ENCODE data around the gene RAB7B. TPM values are rescaled to one million over a fixed set of nuclear protein-coding genes. Genes with fewer than 3 reads are reported as not detected.
"Not testable (repeated sequence)": the region's sequence is repeated elsewhere in the genome, so short reads cannot be mapped to it uniquely, and the experiment has no call there.

Gene RAB7B, protein sequence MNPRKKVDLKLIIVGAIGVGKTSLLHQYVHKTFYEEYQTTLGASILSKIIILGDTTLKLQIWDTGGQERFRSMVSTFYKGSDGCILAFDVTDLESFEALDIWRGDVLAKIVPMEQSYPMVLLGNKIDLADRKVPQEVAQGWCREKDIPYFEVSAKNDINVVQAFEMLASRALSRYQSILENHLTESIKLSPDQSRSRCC
- 10 to 100 TPM; 16.1 to 17.5 TPM for total RNA-seq

GRCh38 chr1:206002871-206003801 lies at the start of gene RAB7B:
Gene RAB7B, minus strand, starts transcription at chr1:206003395. Its CDS starts 9,260 bp downstream, at chr1:205994135.
- WGBS: 19% methylated on average over 11 of the region's 12 CpGs
- no peaks in the 10 kb centered on the region for H3K36me3 ChIP-seq
- H3K4me1 ChIP-seq (replicated peaks): no peaks in the 10 kb centered on the region
- no peaks in the 10 kb centered on the region for H3K27me3 ChIP-seq (replicated peaks; ENCODE audit: insufficient read depth)
- intact Hi-C loops (cut with DNase I): no loop called here
- peak; percentile 61 for DNase-seq (ENCODE audit: low spot score)
- H3K9me3 ChIP-seq: no peaks in the 10 kb centered on the region
- no peak for TF ChIP-seq CTCF (IDR thresholded peaks at IDR 0.05)
- TF ChIP-seq POLR2A (IDR thresholded peaks at IDR 0.05): no peak
- peak; percentile 49 for TF ChIP-seq POLR2AphosphoS5 (IDR thresholded peaks at IDR 0.05)
- peak within 1 kb of the TSS in 1 of 2 donors; percentile 69 for H3K27ac ChIP-seq
- peak within 1 kb of the TSS; percentile 8 to 13 for H3K4me3 ChIP-seq

DNA sequence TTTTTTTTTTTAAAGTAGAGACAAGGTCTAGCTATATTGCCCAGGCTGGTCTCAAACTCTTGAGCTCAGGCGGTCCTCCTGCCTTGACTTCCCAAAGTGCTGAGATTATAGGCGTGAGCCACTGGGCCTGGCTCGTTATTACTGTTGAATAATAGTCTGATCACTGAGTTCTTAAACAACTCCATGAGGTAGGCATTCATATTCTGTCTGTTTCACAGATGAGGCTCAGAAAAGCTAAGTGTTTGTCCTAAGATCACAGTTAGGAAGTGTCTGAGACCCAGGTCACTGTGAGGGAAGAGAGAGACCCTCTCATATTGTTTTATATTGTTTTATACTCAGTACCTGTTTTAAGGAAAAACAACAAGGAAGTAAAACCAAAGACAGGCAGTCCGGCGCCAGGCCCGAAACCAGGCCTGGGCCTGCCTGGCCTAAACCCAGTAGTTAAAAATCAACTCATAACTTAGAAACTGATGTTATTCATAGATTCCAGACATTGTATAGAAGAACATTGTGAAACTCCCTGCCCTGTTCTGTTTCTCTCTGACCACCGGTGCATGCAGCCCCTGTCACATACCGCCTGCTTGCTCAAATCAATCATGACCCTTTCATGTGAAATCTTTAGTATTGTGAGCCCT lies 49.2 kb upstream of the RAB7B start:
- H3K27me3 ChIP-seq (replicated peaks; ENCODE audit: insufficient read depth); H3K27ac ChIP-seq; H3K4me3 ChIP-seq; H3K36me3 ChIP-seq; DNase-seq (ENCODE audit: low spot score); H3K4me1 ChIP-seq (replicated peaks); intact Hi-C loops (cut with DNase I); H3K9me3 ChIP-seq: not testable (repeated sequence)
- 86% methylated on average over 6 of the region's 8 CpGs for WGBS

DNA sequence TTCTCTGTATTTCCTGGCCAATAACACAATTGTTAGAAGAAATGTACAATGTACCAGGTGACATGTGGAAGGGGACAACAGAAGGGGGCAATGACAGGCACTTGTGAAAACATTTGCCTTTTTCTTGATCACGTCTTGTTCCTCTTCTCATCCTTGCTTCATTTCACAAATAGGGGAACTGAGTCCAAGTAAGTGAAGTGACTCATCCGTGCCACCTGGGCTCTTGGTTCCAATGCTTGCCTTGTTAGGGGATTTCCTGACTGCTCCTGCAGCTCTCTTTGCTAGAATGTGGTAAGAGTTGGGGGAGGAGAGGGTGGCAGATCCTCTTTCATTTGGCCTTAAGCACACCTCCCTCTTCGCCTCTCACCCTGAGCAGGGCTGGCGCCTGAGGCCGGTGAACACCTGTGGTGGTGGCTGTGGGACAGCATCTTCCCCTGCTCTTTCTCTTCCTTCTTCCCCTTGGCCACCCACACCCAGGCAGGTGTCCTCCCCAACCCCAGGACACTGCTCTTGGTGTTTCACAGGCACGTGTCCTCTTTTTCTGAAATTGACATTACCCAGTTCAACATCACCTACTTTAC lies 47.5 kb upstream of the RAB7B start:
- 75% methylated on average over 6 of the region's 6 CpGs for WGBS
- TF ChIP-seq POLR2AphosphoS5 (IDR thresholded peaks at IDR 0.05) (no peak), CTCF (IDR thresholded peaks at IDR 0.05) (no peak), POLR2A (IDR thresholded peaks at IDR 0.05) (no peak)
- intact Hi-C loops (cut with DNase I): no loop called here

GRCh38 chr1:206049919-206050600 lies 46.9 kb upstream of the RAB7B start:
- H3K27ac ChIP-seq: no peak overlapping the region
- no peaks in the 10 kb centered on the region for H3K27me3 ChIP-seq (replicated peaks; ENCODE audit: insufficient read depth)
- TF ChIP-seq CTCF (IDR thresholded peaks at IDR 0.05): no peak
- TF ChIP-seq POLR2AphosphoS5 (IDR thresholded peaks at IDR 0.05): no peak
- no peak for TF ChIP-seq POLR2A (IDR thresholded peaks at IDR 0.05)
- no peak overlapping the region for H3K4me3 ChIP-seq
- no peak for DNase-seq (ENCODE audit: low spot score)
- H3K36me3 ChIP-seq: no peaks in the 10 kb centered on the region
- 72% methylated on average over 3 of the region's 3 CpGs for WGBS
- H3K4me1 ChIP-seq (replicated peaks): no peaks in the 10 kb centered on the region
- no peaks in the 10 kb centered on the region for H3K9me3 ChIP-seq
- intact Hi-C loops (cut with DNase I): no loop called here

More for the DNA sequence above, 47.5 kb upstream of the RAB7B start:
- Histone ChIP-seq H3K27me3 (replicated peaks; ENCODE audit: insufficient read depth) (no peaks in the 10 kb centered on the region), H3K27ac (no peak overlapping the region), H3K36me3 (no peaks in the 10 kb centered on the region), H3K4me1 (replicated peaks) (no peaks in the 10 kb centered on the region), H3K4me3 (no peak overlapping the region), H3K9me3 (no peaks in the 10 kb centered on the region)
- DNase-seq (ENCODE audit: low spot score): no peak
